Measurements from ENCODE around the gene ZNF496. TPM values are rescaled to one million over a fixed set of nuclear protein-coding genes. Genes with fewer than 3 reads are reported as not detected.
"Not testable (repeated sequence)": the region's sequence is repeated elsewhere in the genome, so short reads cannot be mapped to it uniquely, and the experiment has no call there.

The ZNF496 gene
- total RNA-seq, 1 experiment from 2014 or later, result 66.5 TPM

- Mint-ChIP-seq H3K27me3 (ENCODE audit: low read depth) (peaks cover 24% of the 10 kb centered on the region), H3K4me3 (no peak overlapping the region), H3K4me1 (peaks cover 26 to 27% of the 10 kb centered on the region in 2 experiments), H3K36me3 (ENCODE audit: insufficient read depth in 1 of 3, low read depth in 3 of 3) (peaks cover 20 to 25% (median 25%) of the 10 kb centered on the region in 3 experiments), H3K27ac (no peak overlapping the region), H3K9me3 (peaks cover 39 to 40% of the 10 kb centered on the region in 2 experiments)
- Histone ChIP-seq H3K9me3 (ENCODE audit: control insufficient read depth, low read depth, low read length) (peaks cover 7% of the 10 kb centered on the region), H2BK15ac (ENCODE audit: low read depth, low read length) (no peak overlapping the region), H4K20me1 (ENCODE audit: control insufficient read depth, insufficient read depth, insufficient read length) (no peaks in the 10 kb centered on the region), H4K91ac (ENCODE audit: insufficient read length, low read depth, low read length) (no peak overlapping the region), H2AK5ac (ENCODE audit: insufficient read length, low read length) (no peak overlapping the region), H3K18ac (ENCODE audit: insufficient read length, low read depth, low read length) (no peak overlapping the region), H4K5ac (ENCODE audit: insufficient read length, low read depth, low read length) (no peak overlapping the region), H3K27me3 (ENCODE audit: insufficient read depth, low read length) (no peaks in the 10 kb centered on the region), H4K8ac (replicated peaks; ENCODE audit: insufficient read length, low read depth, low read length) (no peak overlapping the region), H3K23me2 (ENCODE audit: insufficient read length, low read depth, low read length, poor library complexity, severe bottlenecking) (no peaks in the 10 kb centered on the region), H3K14ac (ENCODE audit: insufficient read depth, low read length) (no peak overlapping the region), H2AFZ (ENCODE audit: low read length) (no peak overlapping the region), H3K4ac (ENCODE audit: low read depth, low read length) (no peak overlapping the region), H3K9ac (ENCODE audit: extremely low read depth, insufficient read length, low read length) (no peak overlapping the region), H3K23ac (ENCODE audit: insufficient read length, low read depth, low read length) (no peak overlapping the region), H3T11ph (ENCODE audit: low read length) (no peak overlapping the region), H2BK120ac (ENCODE audit: low read depth, low read length, poor library complexity, severe bottlenecking) (no peak overlapping the region), H3K4me2 (ENCODE audit: insufficient read depth, insufficient read length, low read length) (no peak overlapping the region), H3K79me2 (ENCODE audit: insufficient read depth, low read length) (no peaks in the 10 kb centered on the region), H2BK20ac (ENCODE audit: low read depth, low read length, poor library complexity, severe bottlenecking) (no peak overlapping the region), H3K56ac (ENCODE audit: insufficient read length, low read depth, low read length) (no peak overlapping the region), H3K4me1 (ENCODE audit: insufficient read depth, low read length) (peaks cover 5% of the 10 kb centered on the region; the same call in 1 of the 2 replicates), H2BK12ac (ENCODE audit: insufficient read length, low read depth, low read length) (no peak overlapping the region), H3K27ac (ENCODE audit: insufficient read length, low read depth, low read length) (no peak overlapping the region), H2BK5ac (ENCODE audit: insufficient read length, low read length) (no peak overlapping the region), H3K79me1 (ENCODE audit: insufficient read depth, low read depth, low read length, poor library complexity, severe bottlenecking) (no peaks in the 10 kb centered on the region)
- no CpG with 5 or more reads among the region's 4 CpGs for WGBS (ENCODE audit: extremely low coverage, insufficient read length, low lambda C conversion rate)
- no peak for DNase-seq
- TF ChIP-seq CTCF (conservative IDR thresholded peaks at IDR 0.05), result no peak
Measured at GRCh38 chr1:247366926-247367645, 35.4 kb upstream of the ZNF496 start.

DNA sequence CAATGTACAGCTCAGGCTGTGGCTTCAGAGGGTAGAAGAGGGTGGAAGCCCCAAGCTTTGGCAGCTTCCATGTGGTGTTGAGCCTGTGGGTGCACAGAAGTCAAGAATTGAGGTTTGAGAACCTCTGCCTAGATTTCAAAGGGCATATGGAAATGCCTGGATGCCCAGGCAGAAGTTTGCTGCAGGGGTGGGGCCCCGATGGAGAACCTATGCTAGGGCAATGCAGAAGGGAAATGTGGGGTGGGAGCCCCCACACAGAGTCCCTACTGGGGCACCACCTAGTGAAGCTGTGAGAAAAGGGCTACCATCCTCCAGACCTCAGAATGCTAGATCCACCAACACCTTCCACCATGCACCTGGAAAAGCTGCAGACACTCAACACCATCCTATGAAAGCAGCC lies 34.7 kb upstream of the ZNF496 start:
- H3K23ac ChIP-seq (ENCODE audit: insufficient read length, low read depth, low read length); H3K79me2 ChIP-seq (ENCODE audit: insufficient read depth, low read length); H3K27me3 ChIP-seq (ENCODE audit: insufficient read depth, low read length); H3K23me2 ChIP-seq (ENCODE audit: insufficient read length, low read depth, low read length, poor library complexity, severe bottlenecking); H3K27ac ChIP-seq (ENCODE audit: insufficient read length, low read depth, low read length); H3K27ac Mint-ChIP-seq; H3K79me1 ChIP-seq (ENCODE audit: insufficient read depth, low read depth, low read length, poor library complexity, severe bottlenecking); H4K20me1 ChIP-seq (ENCODE audit: control insufficient read depth, insufficient read depth, insufficient read length); H3K9ac ChIP-seq (ENCODE audit: extremely low read depth, insufficient read length, low read length); H2AK5ac ChIP-seq (ENCODE audit: insufficient read length, low read length); H4K5ac ChIP-seq (ENCODE audit: insufficient read length, low read depth, low read length); H3K4me1 ChIP-seq (ENCODE audit: insufficient read depth, low read length); H3K4ac ChIP-seq (ENCODE audit: low read depth, low read length); H3K4me2 ChIP-seq (ENCODE audit: insufficient read depth, insufficient read length, low read length); H2BK120ac ChIP-seq (ENCODE audit: low read depth, low read length, poor library complexity, severe bottlenecking); H3K18ac ChIP-seq (ENCODE audit: insufficient read length, low read depth, low read length); H3K14ac ChIP-seq (ENCODE audit: insufficient read depth, low read length); H3K56ac ChIP-seq (ENCODE audit: insufficient read length, low read depth, low read length); H3K9me3 ChIP-seq (ENCODE audit: control insufficient read depth, low read depth, low read length); H2BK20ac ChIP-seq (ENCODE audit: low read depth, low read length, poor library complexity, severe bottlenecking); H2AFZ ChIP-seq (ENCODE audit: low read length); H3T11ph ChIP-seq (ENCODE audit: low read length); H2BK12ac ChIP-seq (ENCODE audit: insufficient read length, low read depth, low read length); H4K8ac ChIP-seq (replicated peaks; ENCODE audit: insufficient read length, low read depth, low read length); DNase-seq; H2BK15ac ChIP-seq (ENCODE audit: low read depth, low read length); H3K4me3 Mint-ChIP-seq; H4K91ac ChIP-seq (ENCODE audit: insufficient read length, low read depth, low read length); H2BK5ac ChIP-seq (ENCODE audit: insufficient read length, low read length): not testable (repeated sequence)
- Mint-ChIP-seq H3K27me3 (ENCODE audit: low read depth) (peaks cover 24% of the 10 kb centered on the region), H3K36me3 (ENCODE audit: insufficient read depth in 1 of 3, low read depth in 3 of 3) (peaks cover 20 to 25% (median 25%) of the 10 kb centered on the region in 3 experiments), H3K9me3 (peaks cover 39 to 40% of the 10 kb centered on the region in 2 experiments), H3K4me1 (peaks cover 26 to 28% of the 10 kb centered on the region in 2 experiments)
- no CpG with 5 or more reads among the region's 1 CpG for WGBS (ENCODE audit: extremely low coverage, insufficient read length, low lambda C conversion rate)

Data from H9 (cell line).